NCI-H345 treated with DMSO at 0.1 percent for 48 hours (cell line): ENCODE measurements around the gene MPP1.

Experiments used
- DNase-seq: peaks from one replicate; lab custom pipeline; 2025; ENCODE audit not compliant: unreplicated experiment; lab: John Stamatoyannopoulos, UW

MPP1 gene

GRCh38 chrX:154732421-154733065, 72.7 kb downstream of the MPP1 start:
- no peak for DNase-seq

GRCh38 chrX:154731881-154732280, 73.4 kb downstream of the MPP1 start:
- no peak for DNase-seq

GRCh38 chrX:154731184-154731583, 74.1 kb downstream of the MPP1 start:
- DNase-seq = no peak

GRCh38 chrX:154730253-154730891, 74.9 kb downstream of the MPP1 start:
- DNase-seq = no peak

- no peak for DNase-seq
Observed at GRCh38 chrX:154729439-154729838, 75.8 kb downstream of the MPP1 start.
